DOHH2 (cell line): ENCODE measurements around the gene COL20A1.

ENCODE experiments used
- H3F3A ChIP-seq: fragments of 200-600 bp; sonication (generic), shearing (Covaris generic); 2 replicates; pipeline ENCODE4 v1.6.0; 2016; ENCODE audit warnings: antibody characterized with exemption, mild to moderate bottlenecking; ENCODE audit not compliant: control insufficient read depth, insufficient read depth
- H3K27ac ChIP-seq: fragments of 200-600 bp; sonication (generic); 2 replicates; pipeline ENCODE4 v1.5.1; 2014; ENCODE audit warnings: low read depth, mild to moderate bottlenecking, low read length, moderate library complexity
- H3K27me3 ChIP-seq: fragments of 200-600 bp; sonication (generic); 2 replicates; pipeline ENCODE4 v1.6.1; 2014; ENCODE audit warnings: mild to moderate bottlenecking, low read length, mixed read lengths; ENCODE audit not compliant: control insufficient read depth
- H3K36me3 ChIP-seq: fragments of 200-600 bp; sonication (generic); 2 replicates; pipeline ENCODE4 v1.6.1; 2014; ENCODE audit warnings: mild to moderate bottlenecking, low read length, moderate library complexity, mixed read lengths; ENCODE audit not compliant: control insufficient read depth
- H3K4me1 ChIP-seq: fragments of 200-600 bp; sonication (generic); 2 replicates; pipeline ENCODE4 v1.6.1; 2014; ENCODE audit warnings: mild to moderate bottlenecking, low read length, mixed read lengths; ENCODE audit not compliant: control insufficient read depth
- H3K4me2 ChIP-seq: fragments of 200-600 bp; sonication (generic); 2 replicates; pipeline ENCODE4 v1.6.0; 2014; ENCODE audit warnings: mild to moderate bottlenecking, low read length, moderate library complexity
- H3K4me3 ChIP-seq: fragments of 200-600 bp; sonication (generic); 2 replicates; pipeline ENCODE4 v1.5.1; 2014; ENCODE audit warnings: mild to moderate bottlenecking, low read length, mixed read lengths
- H3K79me2 ChIP-seq: fragments of 200-600 bp; sonication (generic); 2 replicates; pipeline ENCODE4 v1.6.1; 2014; ENCODE audit warnings: mild to moderate bottlenecking, low read length, mixed read lengths; ENCODE audit not compliant: control insufficient read depth
- H3K9me2 ChIP-seq: fragments of 200-600 bp; sonication (generic); replicated peaks from 2 replicates; pipeline ENCODE4 v1.6.1; 2014; ENCODE audit warnings: mild to moderate bottlenecking, low read length, mixed read lengths; ENCODE audit not compliant: control insufficient read depth
- H3K9me3 ChIP-seq: fragments of 200-600 bp; sonication (generic); 2 replicates; pipeline ENCODE4 v1.6.1; 2014; ENCODE audit warnings: antibody characterized with exemption, low read length, mixed read lengths; ENCODE audit not compliant: control insufficient read depth, insufficient read depth
- H4K20me1 ChIP-seq: fragments of 200-600 bp; sonication (generic); 2 replicates; pipeline ENCODE4 v1.6.0; 2014; ENCODE audit warnings: low read depth, mild to moderate bottlenecking, antibody characterized with exemption, low read length, moderate library complexity; ENCODE audit not compliant: control insufficient read depth, insufficient read depth
- EZH2phosphoT487 ChIP-seq: fragments of 200-600 bp; sonication (generic); IDR thresholded peaks from 2 replicates; pipeline ENCODE4 v1.6.1; 2017; ENCODE audit warnings: borderline replicate concordance, mild to moderate bottlenecking, antibody characterized with exemption, low read length, moderate library complexity, mixed read lengths
- TF ChIP-seq, protein P1 (sequence below): fragments of 200-600 bp; sonication (generic); IDR thresholded peaks from one replicate; pipeline ENCODE4 v1.5.1; 2014; ENCODE audit warnings: antibody characterized with exemption, mild to moderate bottlenecking, low read depth, low read length; ENCODE audit not compliant: poor library complexity, severe bottlenecking

Gene COL20A1

DNA sequence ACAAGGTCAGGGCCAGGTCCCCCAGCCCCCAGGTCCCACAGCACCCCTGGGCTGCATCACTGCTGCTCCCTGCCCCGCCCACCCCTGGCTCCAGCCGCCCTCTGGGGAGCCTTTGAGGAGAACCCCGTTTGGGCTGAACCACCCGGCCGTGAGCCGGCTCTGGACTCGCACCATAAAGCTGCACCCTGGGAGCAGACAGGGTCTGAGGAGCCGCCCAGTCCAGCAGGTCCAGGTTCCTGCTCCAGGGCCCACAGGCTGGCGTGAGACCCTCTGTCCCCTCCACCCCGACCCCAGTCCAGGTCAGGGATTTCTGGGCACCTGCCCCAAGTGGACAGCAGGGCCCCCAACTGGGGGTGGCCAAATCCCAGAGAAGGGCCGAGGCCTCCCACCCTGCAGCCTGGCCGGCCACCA lies 59.8 kb downstream of the COL20A1 start:
- no peaks in the 10 kb centered on the region for H3K27me3 ChIP-seq
- no peaks in the 10 kb centered on the region for H3K79me2 ChIP-seq
- H3K9me2 ChIP-seq = no peaks in the 10 kb centered on the region
- peaks cover 35% of the 10 kb centered on the region; the same call in 1 of the 2 replicates for H3K9me3 ChIP-seq
- no peaks in the 10 kb centered on the region for H3F3A ChIP-seq
- no peak for TF ChIP-seq EZH2phosphoT487
- TF ChIP-seq, protein P1, sequence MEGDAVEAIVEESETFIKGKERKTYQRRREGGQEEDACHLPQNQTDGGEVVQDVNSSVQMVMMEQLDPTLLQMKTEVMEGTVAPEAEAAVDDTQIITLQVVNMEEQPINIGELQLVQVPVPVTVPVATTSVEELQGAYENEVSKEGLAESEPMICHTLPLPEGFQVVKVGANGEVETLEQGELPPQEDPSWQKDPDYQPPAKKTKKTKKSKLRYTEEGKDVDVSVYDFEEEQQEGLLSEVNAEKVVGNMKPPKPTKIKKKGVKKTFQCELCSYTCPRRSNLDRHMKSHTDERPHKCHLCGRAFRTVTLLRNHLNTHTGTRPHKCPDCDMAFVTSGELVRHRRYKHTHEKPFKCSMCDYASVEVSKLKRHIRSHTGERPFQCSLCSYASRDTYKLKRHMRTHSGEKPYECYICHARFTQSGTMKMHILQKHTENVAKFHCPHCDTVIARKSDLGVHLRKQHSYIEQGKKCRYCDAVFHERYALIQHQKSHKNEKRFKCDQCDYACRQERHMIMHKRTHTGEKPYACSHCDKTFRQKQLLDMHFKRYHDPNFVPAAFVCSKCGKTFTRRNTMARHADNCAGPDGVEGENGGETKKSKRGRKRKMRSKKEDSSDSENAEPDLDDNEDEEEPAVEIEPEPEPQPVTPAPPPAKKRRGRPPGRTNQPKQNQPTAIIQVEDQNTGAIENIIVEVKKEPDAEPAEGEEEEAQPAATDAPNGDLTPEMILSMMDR = no peak
- H3K4me1 ChIP-seq = no peaks in the 10 kb centered on the region
- H4K20me1 ChIP-seq = no peaks in the 10 kb centered on the region
- H3K27ac ChIP-seq = no peak overlapping the region
- H3K4me2 ChIP-seq = no peak overlapping the region
- no peak overlapping the region for H3K4me3 ChIP-seq
- H3K36me3 ChIP-seq = no peaks in the 10 kb centered on the region

DNA sequence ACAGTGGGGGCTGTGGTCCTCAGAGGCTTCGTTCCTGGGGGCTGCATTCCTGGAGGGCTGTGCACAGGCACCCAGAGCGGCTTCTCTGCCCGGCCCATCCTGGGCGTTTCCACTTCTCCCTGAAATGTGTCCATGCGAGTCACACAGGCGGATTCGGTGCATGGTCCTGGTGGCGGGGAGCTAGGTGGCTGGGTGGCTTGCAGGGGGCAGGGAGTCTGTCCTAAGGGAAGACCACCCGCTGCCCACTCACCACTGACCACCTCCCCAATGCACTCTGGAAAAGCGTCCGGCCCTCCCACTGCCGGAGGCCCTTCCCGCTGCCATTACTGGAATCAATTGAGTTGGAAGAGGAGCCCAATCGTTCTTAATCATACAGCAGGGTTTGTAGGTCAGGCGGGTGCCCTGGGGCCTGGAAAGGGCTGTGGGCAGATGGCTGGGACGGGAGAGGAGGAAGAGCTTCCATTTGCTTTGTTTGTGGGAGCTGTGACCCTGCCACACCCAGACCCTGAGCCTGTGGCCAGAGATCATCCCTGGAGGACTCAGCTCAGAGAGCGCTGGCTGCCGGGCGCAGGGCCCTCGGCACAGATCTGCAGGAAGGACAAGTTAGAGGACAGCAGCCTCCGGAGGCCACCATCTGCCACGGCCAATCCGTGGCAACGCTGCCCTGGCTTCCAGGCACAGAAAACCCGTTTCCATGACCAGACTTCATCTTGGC lies 61.8 kb downstream of the COL20A1 start:
- H3K79me2 ChIP-seq = no peaks in the 10 kb centered on the region
- no peak overlapping the region for H3K4me2 ChIP-seq
- H3K9me2 ChIP-seq = no peaks in the 10 kb centered on the region
- no peak overlapping the region for H3K4me3 ChIP-seq
- H3K9me3 ChIP-seq = peaks cover 31% of the 10 kb centered on the region; the same call in 1 of the 2 replicates
- TF ChIP-seq EZH2phosphoT487 = no peak
- TF ChIP-seq, protein P1 = no peak
- H3K27me3 ChIP-seq = no peaks in the 10 kb centered on the region
- no peak overlapping the region for H3K27ac ChIP-seq
- no peaks in the 10 kb centered on the region for H4K20me1 ChIP-seq
- no peaks in the 10 kb centered on the region for H3F3A ChIP-seq
- no peaks in the 10 kb centered on the region for H3K4me1 ChIP-seq
- H3K36me3 ChIP-seq = no peaks in the 10 kb centered on the region

DNA sequence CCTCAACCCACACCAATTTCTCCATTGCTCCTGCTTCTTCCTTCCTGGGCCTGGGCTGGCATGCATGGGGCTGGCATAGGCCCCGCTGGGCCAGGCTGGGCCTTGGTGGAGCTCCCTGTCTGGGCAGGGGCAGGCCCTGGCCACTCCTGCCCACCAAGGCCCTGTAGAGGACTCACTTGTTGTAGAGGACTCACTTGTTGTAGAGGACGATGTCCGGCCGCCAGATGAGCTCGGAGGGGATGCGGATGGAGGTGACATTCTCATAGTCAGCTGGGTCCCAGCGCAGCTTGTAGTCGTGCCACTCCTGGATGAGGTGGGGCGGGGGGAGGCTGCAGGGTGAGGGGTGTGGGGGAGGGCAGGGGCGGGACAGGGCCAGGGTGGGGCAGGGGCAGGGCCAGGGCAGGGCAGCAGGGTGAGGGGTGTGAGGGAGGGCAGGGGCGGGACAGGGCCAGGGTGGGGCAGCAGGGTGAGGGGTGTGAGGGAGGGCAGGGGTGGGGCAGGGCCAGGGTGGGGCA lies 62.9 kb downstream of the COL20A1 start:
- no peaks in the 10 kb centered on the region for H3K9me2 ChIP-seq
- no peak overlapping the region for H3K27ac ChIP-seq
- no peaks in the 10 kb centered on the region for H3K4me1 ChIP-seq
- no peak overlapping the region for H3K4me3 ChIP-seq
- no peaks in the 10 kb centered on the region for H3K36me3 ChIP-seq
- no peak overlapping the region for H3K4me2 ChIP-seq
- no peak for TF ChIP-seq EZH2phosphoT487
- TF ChIP-seq, protein P1 = no peak
- no peaks in the 10 kb centered on the region for H3K27me3 ChIP-seq
- H4K20me1 ChIP-seq = no peaks in the 10 kb centered on the region
- H3F3A ChIP-seq = no peaks in the 10 kb centered on the region
- peaks cover 26% of the 10 kb centered on the region; the same call in 1 of the 2 replicates for H3K9me3 ChIP-seq
- H3K79me2 ChIP-seq = no peaks in the 10 kb centered on the region
